ENCODE data around the gene DERL2. TPM values are rescaled to one million over a fixed set of nuclear protein-coding genes. Genes with fewer than 3 reads are reported as not detected.
"Not testable (repeated sequence)": the region's sequence is repeated elsewhere in the genome, so short reads cannot be mapped to it uniquely, and the experiment has no call there.

Gene DERL2
- total RNA-seq, 2 experiments from 2014 or later: 66.0 to 71.1 TPM

- H3K36me3 Mint-ChIP-seq (ENCODE audit: low read depth): peaks cover 13% of the 10 kb centered on the region
- H3K9me3 Mint-ChIP-seq (ENCODE audit: insufficient read depth): no peaks in the 10 kb centered on the region
- ATAC-seq (no peak), DNase-seq (no peak)
- POLR2A ChIA-PET: interaction anchor here (1.2 to 5.1 kb wide), 2 partner anchors 19 to 29 kb away, joined by 3 to 27 read pairs; partner anchors contain the start of genes C1QBP, DERL2 and MIS12
- peak overlapping the region; percentile 80 for H3K4me3 Mint-ChIP-seq
- CTCF ChIA-PET: interaction anchor here (1.5 to 2.4 kb wide), 2 partner anchors 10 to 28 kb away, joined by 3 to 17 read pairs; partner anchors contain the start of gene C1QBP
- no peaks in the 10 kb centered on the region for H3K27me3 Mint-ChIP-seq (ENCODE audit: low read depth)
- peak overlapping the region; percentile 79 for H3K27ac Mint-ChIP-seq
- H3K4me1 Mint-ChIP-seq (ENCODE audit: low read depth): peaks cover 39% of the 10 kb centered on the region
These were observed 18.6 kb downstream of the DERL2 start for GRCh38 chr17:5467416-5467815.

DNA sequence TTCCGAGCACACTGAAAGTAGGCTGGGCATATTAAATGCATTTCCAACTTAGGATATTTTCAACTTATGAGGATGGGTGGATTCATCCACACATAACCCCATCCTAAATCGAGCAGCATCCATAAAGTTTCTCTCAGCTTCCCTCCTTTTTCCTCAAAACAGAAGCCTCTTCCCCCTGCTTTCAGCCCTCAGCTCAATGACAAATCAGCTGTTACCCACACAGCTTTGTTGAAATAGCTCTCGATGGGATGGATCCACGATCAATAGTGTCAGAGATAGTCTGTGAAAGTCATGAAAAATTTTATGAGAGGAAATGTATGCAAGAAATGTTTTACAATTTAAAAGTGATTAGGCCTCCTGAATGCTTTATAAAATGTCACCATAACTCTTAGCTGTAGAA is 19.7 kb downstream of the DERL2 start:
- ChIA-PET CTCF (interaction anchor here (1.0 to 1.5 kb wide), 4 partner anchors 9 to 66 kb away, joined by 3 to 11 read pairs (median 3); partner anchors contain the start of gene C1QBP), POLR2A (interaction anchor here (1.6 kb wide), 1 partner anchor 19 kb away, joined by 10 read pairs; the partner anchor contains the start of genes DERL2 and MIS12)
- H3K4me3 Mint-ChIP-seq: no peak overlapping the region

GRCh38 chr17:5464717-5465507 is 21.1 kb downstream of the DERL2 start:
- H3K4me3 Mint-ChIP-seq: no peak overlapping the region
- ChIA-PET CTCF (interaction anchor here (3.5 kb wide), 1 partner anchor 26 kb away, joined by 19 read pairs; the partner anchor contains the start of gene C1QBP), POLR2A (interaction anchor here (0.6 kb wide), 1 partner anchor 932 kb away, joined by 3 read pairs; no protein-coding TSS in a partner anchor)
- H3K27ac Mint-ChIP-seq: no peak overlapping the region
- peaks cover 15% of the 10 kb centered on the region for H3K36me3 Mint-ChIP-seq (ENCODE audit: low read depth)
- H3K4me1 Mint-ChIP-seq (ENCODE audit: low read depth): peaks cover 36% of the 10 kb centered on the region
- DNase-seq: no peak
- no peak for ATAC-seq
- H3K9me3 Mint-ChIP-seq (ENCODE audit: insufficient read depth): no peaks in the 10 kb centered on the region
- H3K27me3 Mint-ChIP-seq (ENCODE audit: low read depth): no peaks in the 10 kb centered on the region

More for the DNA sequence above, 19.7 kb downstream of the DERL2 start:
- Mint-ChIP-seq H3K9me3 (ENCODE audit: insufficient read depth) (no peaks in the 10 kb centered on the region), H3K36me3 (ENCODE audit: low read depth) (peaks cover 11% of the 10 kb centered on the region), H3K27ac (no peak overlapping the region), H3K4me1 (ENCODE audit: low read depth) (peaks cover 39% of the 10 kb centered on the region), H3K27me3 (ENCODE audit: low read depth) (no peaks in the 10 kb centered on the region)
- ATAC-seq: no peak
- DNase-seq: no peak

DNA sequence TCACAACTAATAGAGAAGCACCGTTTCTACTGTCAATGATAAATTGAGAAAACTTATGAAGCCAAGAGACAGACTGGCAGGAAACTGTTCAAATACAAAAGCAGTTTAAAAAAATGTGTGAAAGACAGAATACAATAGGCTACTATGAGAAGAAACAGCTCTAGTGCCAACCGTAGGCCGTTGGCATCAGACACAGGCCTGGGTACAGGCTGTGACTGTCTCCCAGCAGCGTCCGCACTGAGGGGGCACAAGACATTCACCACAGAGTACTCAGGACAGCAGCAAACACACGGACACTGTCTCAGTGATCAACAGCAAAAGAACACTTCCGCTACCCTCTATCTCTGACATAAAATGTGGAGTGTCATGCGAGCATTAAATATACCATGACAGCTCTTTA is 39.2 kb downstream of the DERL2 start:
- Mint-ChIP-seq H3K27me3 (ENCODE audit: low read depth) (no peaks in the 10 kb centered on the region), H3K4me3 (no peak overlapping the region), H3K9me3 (ENCODE audit: insufficient read depth) (no peaks in the 10 kb centered on the region), H3K27ac (no peak overlapping the region), H3K4me1 (ENCODE audit: low read depth) (no peaks in the 10 kb centered on the region), H3K36me3 (ENCODE audit: low read depth) (peaks cover 61% of the 10 kb centered on the region)
- no peak for DNase-seq
- CTCF ChIA-PET: no interaction called here
- POLR2A ChIA-PET: no interaction called here
- no peak for ATAC-seq

DNA sequence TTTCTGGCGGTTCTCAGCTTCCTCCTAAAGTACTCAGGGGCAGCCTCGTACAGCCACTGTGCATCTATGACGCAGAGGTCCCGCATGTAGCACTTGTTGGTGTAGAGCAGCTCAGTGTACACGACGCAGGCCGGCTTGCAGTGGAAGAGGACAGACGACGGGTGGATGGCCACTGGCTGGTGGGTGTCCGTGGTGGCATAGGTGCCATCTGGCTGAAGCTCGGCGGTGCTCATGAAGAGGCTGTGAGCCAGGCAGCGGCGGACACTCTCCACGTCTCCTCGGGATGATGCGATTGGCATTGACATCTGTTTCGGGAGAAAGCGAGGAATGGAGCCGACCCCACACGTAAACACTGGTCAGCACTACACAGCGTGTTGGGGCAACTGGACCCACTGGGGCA is 41.8 kb downstream of the DERL2 start:
- ATAC-seq: no peak
- CTCF ChIA-PET: no interaction called here
- H3K36me3 Mint-ChIP-seq (ENCODE audit: low read depth): peaks cover 48% of the 10 kb centered on the region
- H3K27me3 Mint-ChIP-seq (ENCODE audit: low read depth): no peaks in the 10 kb centered on the region
- no peak overlapping the region for H3K27ac Mint-ChIP-seq
- H3K9me3 Mint-ChIP-seq (ENCODE audit: insufficient read depth): no peaks in the 10 kb centered on the region
- DNase-seq: no peak
- H3K4me3 Mint-ChIP-seq: no peak overlapping the region
- POLR2A ChIA-PET: no interaction called here
- H3K4me1 Mint-ChIP-seq (ENCODE audit: low read depth): peaks cover 10% of the 10 kb centered on the region

DNA sequence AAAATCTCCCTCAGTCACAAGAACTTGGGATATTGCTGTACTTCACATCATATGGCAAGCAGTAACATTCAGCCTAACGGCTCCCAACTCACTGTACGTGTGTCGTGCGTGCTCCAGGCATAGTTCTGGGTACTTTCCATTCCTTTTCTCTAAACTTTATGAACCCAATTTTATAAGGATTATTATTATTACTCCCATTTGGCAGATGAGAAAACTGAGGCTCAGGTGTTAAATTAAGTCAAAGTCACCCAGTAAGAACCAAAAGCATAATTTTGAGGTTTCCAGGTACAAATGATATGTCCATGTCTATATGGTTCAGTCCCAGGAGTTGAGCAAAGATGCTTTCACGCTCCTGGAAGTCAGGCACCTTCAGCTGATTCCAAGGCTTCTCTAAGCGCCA is 42.2 kb downstream of the DERL2 start:
- CTCF ChIA-PET: interaction anchor here (1.0 kb wide), 1 partner anchor 43 kb away, joined by 3 read pairs; the partner anchor contains the start of genes DERL2 and MIS12

DNA sequence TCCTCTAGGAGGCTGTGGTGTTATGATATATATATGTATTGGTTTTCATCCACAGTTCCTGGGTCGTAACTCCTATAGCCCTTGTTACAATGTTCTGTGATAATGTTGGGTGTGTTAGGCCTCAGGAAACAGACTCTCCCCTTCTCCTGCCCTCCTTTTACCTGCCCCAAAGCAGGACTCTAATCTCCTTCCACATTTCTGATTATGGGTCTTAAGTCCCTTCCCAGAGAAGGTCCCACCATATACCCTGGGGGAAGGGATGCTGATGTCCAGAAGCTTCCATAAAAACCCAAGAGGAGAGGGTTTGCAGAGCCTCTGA is 46.6 kb downstream of the DERL2 start:
- Mint-ChIP-seq H3K4me3 (peak overlapping the region; percentile 77), H3K27ac (peak overlapping the region; percentile 91), H3K4me1 (ENCODE audit: low read depth) (peaks cover 40% of the 10 kb centered on the region), H3K36me3 (ENCODE audit: low read depth) (peaks cover 50% of the 10 kb centered on the region), H3K27me3 (ENCODE audit: low read depth) (no peaks in the 10 kb centered on the region), H3K9me3 (ENCODE audit: insufficient read depth) (no peaks in the 10 kb centered on the region)
- no peak for DNase-seq
- no peak for ATAC-seq
- CTCF ChIA-PET: interaction anchor here (0.6 to 4.1 kb wide), 40 partner anchors 10 to 329 kb away, joined by 3 to 25 read pairs (median 4); partner anchors contain the start of genes DHX33, NUP88, RABEP1 and RPAIN
- POLR2A ChIA-PET: interaction anchor here (0.6 to 3.3 kb wide), 10 partner anchors 10 to 244 kb away, joined by 3 to 38 read pairs (median 4); partner anchors contain the start of genes DERL2, DHX33, MIS12 and NUP88

More for the DNA sequence above, 42.2 kb downstream of the DERL2 start:
- no peak for DNase-seq
- Mint-ChIP-seq H3K27ac (no peak overlapping the region), H3K9me3 (ENCODE audit: insufficient read depth) (no peaks in the 10 kb centered on the region), H3K4me1 (ENCODE audit: low read depth) (peaks cover 11% of the 10 kb centered on the region), H3K4me3 (no peak overlapping the region), H3K36me3 (ENCODE audit: low read depth) (peaks cover 46% of the 10 kb centered on the region), H3K27me3 (ENCODE audit: low read depth) (no peaks in the 10 kb centered on the region)
- POLR2A ChIA-PET: no interaction called here
- ATAC-seq: no peak

- ChIA-PET POLR2A (interaction anchor here (0.6 to 3.3 kb wide), 11 partner anchors 11 to 244 kb away, joined by 3 to 38 read pairs (median 3); partner anchors contain the start of genes DERL2, DHX33, MIS12 and NUP88), CTCF (interaction anchor here (0.6 to 4.1 kb wide), 39 partner anchors 9 to 328 kb away, joined by 3 to 25 read pairs (median 5); partner anchors contain the start of genes DHX33, NUP88, RABEP1 and RPAIN)
- H3K27me3 Mint-ChIP-seq (ENCODE audit: low read depth): no peaks in the 10 kb centered on the region
- peak within 1 kb of the TSS; percentile 91 for H3K27ac Mint-ChIP-seq
- peak; percentile 92 for ATAC-seq
- H3K9me3 Mint-ChIP-seq (ENCODE audit: insufficient read depth): no peaks in the 10 kb centered on the region
- DNase-seq: peak; percentile 94
- peaks cover 48% of the 10 kb centered on the region for H3K36me3 Mint-ChIP-seq (ENCODE audit: low read depth)
- peaks cover 40% of the 10 kb centered on the region for H3K4me1 Mint-ChIP-seq (ENCODE audit: low read depth)
- H3K4me3 Mint-ChIP-seq: peak within 1 kb of the TSS; percentile 77
These were observed 47.1 kb downstream of the DERL2 start, which contains the start of gene C1QBP for GRCh38 chr17:5438716-5439445. TSS of gene C1QBP (minus strand) at chr17:5439155. CDS start at chr17:5439073, 82 bp downstream.

DNA sequence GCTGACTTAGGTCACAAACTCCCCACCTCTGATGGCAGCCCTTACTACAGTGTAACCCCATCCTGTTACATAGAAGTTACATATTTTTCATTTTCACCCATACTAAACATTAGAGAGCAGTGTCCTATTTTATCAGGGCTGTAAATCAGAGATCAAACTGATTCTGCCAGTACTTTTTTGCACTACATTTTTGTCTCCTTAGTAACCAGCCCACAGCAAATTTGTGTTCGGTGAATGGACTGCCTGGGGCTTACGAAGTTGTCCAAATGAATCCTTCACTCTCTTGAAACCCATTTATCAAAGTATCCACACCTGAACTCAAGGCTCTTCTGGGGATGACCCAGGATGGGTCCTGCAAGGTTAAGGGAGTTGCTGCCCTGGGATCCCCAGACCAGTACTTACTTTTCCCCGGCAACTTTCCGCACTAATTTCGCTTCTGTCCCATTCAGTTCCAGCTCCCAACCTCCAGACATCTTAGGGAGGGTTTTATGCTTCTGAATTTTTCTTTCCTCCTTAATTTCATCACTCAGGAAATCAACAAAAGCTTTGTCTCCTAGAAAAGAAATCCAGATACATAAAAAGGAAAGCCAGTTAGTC is 48.2 kb downstream of the DERL2 start:
- no peaks in the 10 kb centered on the region for H3K9me3 Mint-ChIP-seq (ENCODE audit: insufficient read depth)
- CTCF ChIA-PET: interaction anchor here (1.8 to 4.1 kb wide), 7 partner anchors 11 to 192 kb away, joined by 5 to 25 read pairs (median 10); partner anchors contain the start of genes NUP88, RABEP1 and RPAIN
- no peak for ATAC-seq
- peaks cover 40% of the 10 kb centered on the region for H3K4me1 Mint-ChIP-seq (ENCODE audit: low read depth)
- no peak for DNase-seq
- peaks cover 50% of the 10 kb centered on the region for H3K36me3 Mint-ChIP-seq (ENCODE audit: low read depth)
- H3K27me3 Mint-ChIP-seq (ENCODE audit: low read depth): no peaks in the 10 kb centered on the region
- POLR2A ChIA-PET: interaction anchor here (3.3 kb wide), 1 partner anchor 18 kb away, joined by 38 read pairs; the partner anchor contains the start of genes NUP88 and RPAIN
- H3K27ac Mint-ChIP-seq: peak overlapping the region; percentile 84
- peak overlapping the region; percentile 77 for H3K4me3 Mint-ChIP-seq

DNA sequence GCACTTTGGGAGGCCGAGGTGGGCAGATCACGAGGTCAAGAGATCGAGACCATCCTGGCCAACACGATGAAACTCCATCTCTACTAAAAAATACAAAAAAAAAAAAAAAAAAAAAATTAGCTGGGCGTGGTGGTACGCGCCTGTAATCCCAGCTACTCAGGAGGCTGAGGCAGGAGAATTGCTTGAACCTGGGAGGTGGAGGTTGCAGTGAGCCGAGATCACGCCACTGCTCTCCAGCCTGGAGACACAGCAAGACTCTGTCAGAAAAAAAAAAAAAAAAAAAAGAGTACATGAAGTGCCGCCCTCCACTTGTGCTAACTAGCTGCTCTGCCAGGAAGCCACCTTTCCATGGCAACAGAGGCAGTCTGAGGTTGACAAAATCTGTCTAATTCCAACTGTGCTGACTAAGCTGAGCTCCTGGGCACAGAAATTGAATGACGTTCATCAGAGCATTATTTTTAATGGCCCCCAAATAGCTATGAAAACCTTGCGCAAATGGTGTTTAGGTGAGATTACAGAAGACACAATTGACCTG is 50.1 kb downstream of the DERL2 start:
- peak overlapping the region; percentile 3 for H3K27ac Mint-ChIP-seq
- CTCF ChIA-PET: interaction anchor here (0.6 to 4.1 kb wide), 4 partner anchors 18 to 244 kb away, joined by 3 to 24 read pairs (median 3); partner anchors contain the start of gene ZNF594
- POLR2A ChIA-PET: interaction anchor here (0.6 to 1.2 kb wide), 3 partner anchors 12 to 18 kb away, joined by 3 to 4 read pairs (median 4); partner anchors contain the start of genes NUP88 and RPAIN
- DNase-seq; H3K4me3 Mint-ChIP-seq; H3K9me3 Mint-ChIP-seq (ENCODE audit: insufficient read depth); H3K27me3 Mint-ChIP-seq (ENCODE audit: low read depth); ATAC-seq: not testable (repeated sequence)
- H3K36me3 Mint-ChIP-seq (ENCODE audit: low read depth): peaks cover 66% of the 10 kb centered on the region
- H3K4me1 Mint-ChIP-seq (ENCODE audit: low read depth): peaks cover 43% of the 10 kb centered on the region

All from activated CD8-positive, alpha-beta T cell treated with anti-CD3 and anti-CD28 coated beads, Interleukin-2, amount 10 ng/mL, durations not matched to agents 7 days and 5 days (primary cell).